Activated T-helper 1 cell treated with anti-CD3 and anti-CD28 coated beads, Interleukin-2, amount 50 U/mL, for 16 hours (primary cell): ENCODE results near the gene PIK3C3.
A peak's percentile ranks its signal among the peaks of the same experiment; 100 is the strongest.
"Not testable (repeated sequence)": the region's sequence is repeated elsewhere in the genome, so short reads cannot be mapped to it uniquely, and the experiment has no call there.

Experiments used
- DNase-seq, 2 donors: peaks; one replicate each; pipeline ENCODE4 v3.0.0-alpha.2; 2020; ENCODE audit warnings: low read depth in 1 of 2, low spot score in 1 of 2

The PIK3C3 gene

DNA sequence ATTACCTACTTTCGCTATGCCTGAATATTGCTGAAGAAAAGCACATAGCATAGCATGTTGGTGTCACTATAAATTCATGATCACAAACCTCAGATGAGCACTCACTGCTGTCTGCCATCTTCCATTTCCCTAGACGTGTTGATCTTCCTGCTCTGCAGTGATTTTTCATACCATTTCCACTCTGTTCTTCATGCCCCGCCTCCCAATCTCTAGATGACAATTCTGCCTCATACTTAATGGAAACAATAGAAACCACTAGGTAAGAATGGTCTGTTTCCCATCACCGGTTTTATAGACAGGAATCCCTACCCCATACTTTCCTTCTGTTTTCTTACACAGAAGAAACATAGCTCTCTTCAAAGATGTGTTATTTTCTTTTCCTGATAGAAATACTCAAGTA, 63.8 kb downstream of the PIK3C3 start:
- no peak for DNase-seq

DNA sequence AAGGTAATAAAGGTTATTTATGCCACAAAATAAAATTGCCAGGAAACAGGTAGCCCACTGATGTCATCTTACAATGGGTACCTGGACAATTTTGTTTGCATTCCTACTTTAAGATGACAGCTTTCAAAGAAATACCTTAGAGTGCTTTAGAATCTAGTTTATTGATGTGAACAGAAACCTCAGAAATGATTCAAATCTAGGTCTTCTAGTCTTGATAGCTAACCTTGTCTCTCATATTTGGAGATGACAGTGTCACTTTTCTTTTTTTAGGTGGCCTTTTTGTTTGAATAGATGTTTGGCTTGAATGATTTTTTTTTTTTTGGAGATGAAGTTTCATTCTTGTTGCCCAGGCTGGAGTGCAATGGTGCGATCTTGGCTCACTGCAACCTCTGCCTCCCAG, 69.1 kb downstream of the PIK3C3 start:
- DNase-seq: no peak

DNA sequence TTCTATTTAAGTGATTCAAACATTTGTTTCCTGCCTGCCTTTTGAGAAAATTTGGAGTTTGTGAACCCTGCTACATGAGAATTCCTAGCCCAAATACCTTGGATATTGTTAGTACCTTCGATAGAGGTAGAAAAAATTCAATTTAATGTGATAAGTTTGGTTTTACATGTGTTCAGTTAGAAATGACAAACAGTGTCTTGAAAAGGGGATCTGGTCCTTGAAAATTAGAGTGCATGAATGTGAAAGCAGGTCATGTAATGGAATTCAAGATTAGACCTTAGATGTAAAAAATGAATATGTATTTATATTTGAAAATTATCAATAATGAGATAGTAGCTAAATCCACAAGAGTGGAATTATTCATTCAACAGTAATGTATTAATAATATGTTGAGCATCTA, 70.5 kb downstream of the PIK3C3 start:
- DNase-seq: no peak

DNA sequence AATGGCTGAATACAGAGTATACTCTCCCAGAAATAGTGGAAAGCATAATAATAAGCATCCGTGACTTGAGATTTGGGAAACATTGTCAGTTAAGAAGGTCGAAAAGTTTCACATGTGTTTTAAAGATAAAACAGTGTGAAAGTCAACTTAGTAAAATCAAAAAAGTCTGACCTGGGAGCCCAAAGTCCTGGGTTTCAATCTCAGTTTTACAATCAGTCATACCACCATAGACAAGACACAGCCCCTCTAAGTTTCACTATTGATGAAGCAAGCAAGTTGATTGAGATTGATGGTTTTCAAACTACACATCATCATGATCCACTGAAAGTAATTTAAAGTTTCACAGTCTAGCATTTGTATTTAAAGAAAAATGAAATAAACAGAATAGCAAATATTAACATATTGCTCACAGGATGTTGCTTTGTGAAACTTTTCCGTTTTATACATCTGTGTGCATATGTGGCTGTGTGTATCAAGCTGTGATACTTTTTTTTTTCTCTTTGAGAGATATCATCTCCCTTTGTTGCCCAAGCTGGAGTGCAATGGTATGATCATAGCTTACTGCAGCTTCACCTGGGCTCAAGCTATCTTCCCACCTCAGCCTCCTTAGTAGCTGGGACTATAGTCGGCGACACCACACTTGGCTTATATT, 71.1 kb downstream of the PIK3C3 start:
- DNase-seq: no peak

DNA sequence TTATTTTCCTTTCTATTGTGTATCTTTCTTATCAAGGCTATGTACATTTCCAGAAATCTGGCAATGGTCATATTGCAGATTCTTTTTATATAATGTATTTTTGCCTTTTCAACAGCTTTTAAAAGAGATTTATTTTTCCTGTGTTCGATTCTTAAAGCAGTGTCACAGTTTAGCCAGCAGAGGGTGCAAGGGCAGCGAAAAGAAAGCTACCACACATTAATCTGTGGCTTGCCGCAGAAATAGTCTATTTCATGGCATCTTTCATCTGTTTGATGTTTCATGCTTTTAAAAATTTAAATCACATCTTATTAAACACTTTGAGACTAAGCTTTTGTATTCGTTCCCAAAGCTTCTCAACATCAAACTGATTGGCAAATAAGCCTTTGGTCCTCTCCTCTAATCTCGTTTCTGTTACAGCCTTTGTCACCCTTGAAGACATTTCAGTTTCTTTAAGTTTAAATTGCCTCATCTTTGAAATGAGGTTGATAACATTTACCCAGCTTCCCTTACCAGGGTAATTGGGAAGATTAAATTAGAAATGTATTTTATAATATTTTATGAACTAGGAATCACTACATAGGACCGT, 73.3 kb downstream of the PIK3C3 start:
- no peak for DNase-seq

DNA sequence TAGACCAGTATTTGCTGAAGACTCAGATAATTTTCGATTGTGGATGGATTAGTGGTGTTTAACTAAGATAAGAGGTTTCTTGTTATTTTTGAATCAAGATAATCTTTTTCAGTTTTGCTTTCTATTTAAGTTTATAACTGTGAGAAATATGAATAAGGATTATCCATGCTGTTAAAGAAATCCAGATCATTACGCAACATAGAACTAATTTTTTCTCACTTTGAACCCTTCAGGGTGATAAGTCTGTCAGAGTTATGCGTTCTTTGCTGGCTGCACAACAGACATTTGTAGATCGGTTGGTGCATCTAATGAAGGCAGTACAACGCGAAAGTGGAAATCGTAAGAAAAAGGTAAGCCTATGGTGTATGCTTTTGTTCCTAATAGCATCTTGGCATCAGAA, 74.1 kb downstream of the PIK3C3 start:
- DNase-seq: no peak

DNA sequence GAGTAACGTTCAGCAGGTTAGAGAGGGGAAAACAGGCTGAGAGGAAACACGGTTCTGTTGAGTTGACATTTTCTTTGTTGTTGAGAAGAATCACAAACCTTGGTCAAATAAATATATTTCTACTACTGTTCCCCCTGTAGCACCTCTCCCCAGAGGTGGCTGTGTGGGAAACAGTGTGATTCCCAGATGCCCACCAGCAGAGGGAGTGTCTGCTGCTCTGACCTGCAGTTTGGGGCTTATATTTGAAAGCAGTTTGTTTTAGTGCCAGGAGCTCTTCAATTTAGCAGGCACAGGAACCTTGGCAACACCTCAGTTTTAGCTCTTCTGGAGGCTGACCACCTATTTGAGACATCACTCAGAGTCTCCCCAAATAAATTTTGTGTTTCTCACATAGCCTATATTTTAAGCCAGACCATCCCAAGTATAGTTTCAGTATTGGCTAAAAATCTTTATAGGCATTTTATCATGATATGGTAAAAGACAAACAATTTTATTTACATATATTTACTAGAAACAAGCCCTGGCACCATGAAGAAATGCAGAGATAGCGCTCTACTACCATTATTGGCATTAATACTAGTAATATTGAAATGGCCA, 75.7 kb downstream of the PIK3C3 start:
- DNase-seq: no peak

DNA sequence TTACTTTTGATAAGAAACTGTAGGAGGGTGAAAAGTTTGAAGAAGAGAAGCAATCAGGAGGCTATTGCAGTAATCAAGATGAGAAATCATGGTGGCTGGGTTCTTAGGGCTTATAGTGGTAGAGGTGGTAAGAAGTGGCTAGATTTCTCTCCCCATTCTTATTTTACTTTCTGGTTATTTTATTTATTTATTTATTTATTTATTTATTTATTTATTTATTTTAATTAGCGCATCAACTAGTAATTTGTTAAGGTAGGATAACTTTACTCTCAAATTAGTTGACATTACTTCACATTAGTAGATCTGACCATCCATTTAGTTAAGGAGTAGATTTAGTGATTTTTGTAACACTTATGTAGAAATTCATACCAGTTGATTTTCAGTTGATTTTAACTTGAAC, 77.4 kb downstream of the PIK3C3 start:
- DNase-seq: no peak

DNA sequence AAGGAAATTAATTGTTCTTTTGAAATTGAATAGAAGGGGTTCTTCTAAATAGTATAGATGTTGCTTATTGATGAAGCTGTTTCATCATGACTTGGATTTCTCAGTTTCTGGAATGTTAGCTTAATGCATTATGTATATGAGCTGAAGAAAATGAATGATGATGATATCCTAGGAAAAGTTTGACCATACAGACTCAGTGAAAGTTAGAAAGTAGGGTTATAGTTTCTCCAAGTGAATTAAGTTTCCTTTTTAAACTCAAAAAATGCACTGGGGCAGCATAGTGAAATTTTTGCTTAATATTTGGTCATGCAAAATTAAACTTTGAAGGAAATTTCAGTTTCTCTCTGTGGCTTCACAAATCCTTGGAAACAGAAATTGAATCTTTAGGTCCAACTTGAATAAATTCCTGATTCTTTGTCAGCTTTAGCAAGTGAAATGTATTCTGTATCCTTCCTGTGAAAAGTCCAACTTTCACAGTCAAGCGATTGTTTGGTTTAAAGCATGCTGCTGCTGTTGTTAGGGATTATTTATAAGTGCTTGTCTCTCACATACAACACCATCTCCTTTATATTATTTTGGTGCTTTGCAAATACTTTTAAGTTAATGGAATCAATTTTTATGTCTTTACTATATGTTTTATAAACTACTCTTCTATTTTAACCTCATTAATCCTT, 78.2 kb downstream of the PIK3C3 start:
- DNase-seq: no peak

DNA sequence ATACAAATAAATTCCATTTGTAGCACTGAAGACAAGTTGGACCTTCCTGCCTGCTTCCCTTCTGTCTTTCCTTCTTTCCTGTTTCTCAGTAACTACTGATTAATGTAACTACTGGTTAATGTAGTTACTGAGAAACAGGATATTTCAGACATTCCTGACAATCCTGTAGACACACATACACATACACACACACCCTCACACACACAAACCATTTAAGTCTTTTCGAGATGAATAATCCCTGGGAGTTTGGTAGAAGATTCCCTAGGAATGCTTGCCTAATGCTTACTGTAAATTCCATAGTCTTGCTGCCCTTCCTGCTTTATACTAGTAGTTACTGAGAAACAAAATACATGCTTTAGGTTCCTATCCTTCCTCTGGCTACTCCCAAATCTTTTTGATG, 83.9 kb downstream of the PIK3C3 start:
- DNase-seq: no peak

DNA sequence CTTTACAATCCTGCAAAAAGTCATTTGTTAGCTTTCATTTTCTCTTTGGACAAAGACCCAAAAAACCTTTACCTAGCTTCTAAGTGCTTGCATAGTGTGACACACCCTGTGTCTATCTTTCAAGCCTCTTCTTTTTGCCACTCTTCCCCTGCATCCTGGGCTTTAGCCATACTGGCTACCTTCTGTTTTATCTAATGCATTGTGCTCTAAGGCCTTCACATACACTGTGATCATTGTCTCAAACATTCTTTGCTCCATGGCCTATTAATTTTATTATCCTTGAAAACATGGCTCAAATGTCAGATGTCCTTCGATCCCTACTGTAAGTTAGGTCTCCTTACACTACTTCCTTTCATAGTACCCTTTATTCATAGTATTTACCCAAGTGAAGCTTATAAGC, 84.4 kb downstream of the PIK3C3 start:
- DNase-seq: no peak

DNA sequence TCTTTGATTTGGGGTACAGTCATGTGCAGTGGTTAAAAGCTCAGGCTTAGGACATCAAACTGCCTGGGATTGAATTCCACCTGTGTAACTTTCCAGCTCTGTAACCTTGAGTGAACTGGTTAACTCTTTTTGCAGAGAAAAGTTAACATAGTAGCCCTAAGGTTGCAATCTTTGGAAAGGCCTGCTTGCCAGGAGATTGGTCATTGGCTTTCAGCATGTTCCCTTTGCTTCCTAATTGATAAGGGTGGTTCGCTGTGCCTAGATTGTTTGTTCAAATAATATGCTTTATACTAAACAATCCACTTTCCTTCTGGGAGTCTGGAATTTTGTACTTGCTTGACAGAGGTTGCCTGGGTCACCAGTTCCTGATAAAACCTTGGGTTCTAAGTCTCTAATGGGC, 86.8 kb downstream of the PIK3C3 start:
- no peak for DNase-seq

DNA sequence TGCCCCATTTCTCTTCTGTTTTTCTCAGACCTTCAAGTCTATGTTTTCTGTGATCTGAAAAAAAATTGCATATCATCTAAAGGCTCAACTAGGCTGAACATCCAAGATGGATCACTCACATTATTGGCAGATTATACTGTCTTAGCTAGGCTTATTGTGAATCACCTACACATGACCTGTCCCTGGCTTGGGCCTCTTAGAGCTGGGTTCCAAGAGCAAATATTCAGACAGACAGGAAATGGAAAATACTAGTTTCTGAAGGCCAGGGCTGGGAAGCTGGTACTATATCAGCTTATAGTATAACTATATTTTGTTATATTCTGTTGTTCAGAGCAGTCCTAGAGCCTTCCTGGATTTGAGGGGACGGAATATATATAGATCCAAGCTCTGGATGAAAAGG, 90.3 kb downstream of the PIK3C3 start:
- DNase-seq: no peak

DNA sequence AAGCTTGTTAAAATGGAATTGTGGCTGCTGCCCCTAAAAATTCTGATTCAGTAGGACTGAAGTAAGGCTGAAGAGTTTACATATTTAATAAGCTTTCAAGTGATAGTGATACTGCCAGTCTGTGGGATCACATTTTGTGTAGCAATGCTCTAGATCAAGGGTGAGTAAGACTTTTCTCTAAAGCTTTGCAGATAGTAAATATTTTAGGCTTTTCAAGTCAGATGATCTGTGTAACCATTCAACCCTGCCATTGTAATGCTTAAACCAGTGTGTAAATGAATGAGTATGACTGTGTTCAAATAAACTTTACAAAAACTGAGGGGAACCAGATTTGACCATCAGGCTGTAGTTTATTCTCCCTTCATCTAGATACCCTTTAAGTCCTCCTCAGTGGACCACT, 92.7 kb downstream of the PIK3C3 start:
- DNase-seq: no peak

DNA sequence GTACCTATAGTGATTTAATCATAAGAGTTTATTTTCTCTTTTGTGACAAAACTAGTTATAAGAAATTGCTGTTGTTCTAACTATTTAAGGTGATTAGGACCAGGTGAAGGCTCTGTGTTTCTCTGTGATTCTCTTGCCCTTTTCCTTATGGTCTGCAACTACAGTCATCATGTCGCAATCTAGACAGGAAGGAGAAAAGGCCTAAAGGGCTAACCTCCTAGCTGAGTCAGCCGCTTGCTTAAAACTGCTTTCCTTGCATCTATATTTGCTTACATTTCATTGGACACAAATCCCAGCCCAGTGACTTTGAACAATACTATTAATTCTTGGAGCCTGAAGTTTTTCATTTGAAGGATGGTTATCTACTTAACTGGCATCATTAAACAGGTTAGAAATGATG, 93.1 kb downstream of the PIK3C3 start:
- DNase-seq: no peak

DNA sequence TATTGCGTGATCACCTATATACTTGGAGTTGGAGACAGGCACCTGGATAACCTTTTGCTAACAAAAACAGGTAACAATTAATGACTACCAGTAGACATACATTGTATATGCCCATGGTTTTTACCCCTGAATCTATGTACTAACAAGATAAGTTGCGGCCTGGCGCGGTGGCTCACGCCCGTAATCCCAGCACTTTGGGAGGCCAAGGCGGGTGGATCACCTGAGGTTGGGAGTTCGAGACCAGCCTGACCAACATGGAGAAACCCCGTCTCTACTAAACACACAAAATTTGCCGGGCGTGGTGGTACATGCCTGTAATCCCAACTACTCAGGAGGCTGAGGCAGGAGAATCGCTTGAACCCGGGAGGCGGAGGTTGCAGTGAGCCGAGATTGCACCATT, 94.5 kb downstream of the PIK3C3 start:
- DNase-seq: not testable (repeated sequence)

DNA sequence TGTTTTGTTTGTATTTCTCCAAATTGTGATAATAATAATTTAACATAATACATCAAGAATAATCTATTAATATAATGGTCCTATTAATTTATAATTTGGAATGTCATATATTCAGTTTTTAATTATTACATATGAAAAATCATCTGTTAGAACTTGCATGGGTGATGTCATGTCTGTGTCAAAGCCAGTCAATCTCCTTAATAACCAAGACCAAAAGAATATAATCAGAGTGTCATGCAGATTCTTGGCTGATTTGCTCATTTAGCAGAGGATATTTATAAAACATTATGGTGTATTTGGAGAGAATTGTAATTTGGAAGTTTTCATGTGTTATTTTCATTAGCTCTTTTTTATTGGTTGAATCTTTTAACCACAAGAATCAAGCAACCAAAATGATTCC, 96.4 kb downstream of the PIK3C3 start:
- no peak for DNase-seq

DNA sequence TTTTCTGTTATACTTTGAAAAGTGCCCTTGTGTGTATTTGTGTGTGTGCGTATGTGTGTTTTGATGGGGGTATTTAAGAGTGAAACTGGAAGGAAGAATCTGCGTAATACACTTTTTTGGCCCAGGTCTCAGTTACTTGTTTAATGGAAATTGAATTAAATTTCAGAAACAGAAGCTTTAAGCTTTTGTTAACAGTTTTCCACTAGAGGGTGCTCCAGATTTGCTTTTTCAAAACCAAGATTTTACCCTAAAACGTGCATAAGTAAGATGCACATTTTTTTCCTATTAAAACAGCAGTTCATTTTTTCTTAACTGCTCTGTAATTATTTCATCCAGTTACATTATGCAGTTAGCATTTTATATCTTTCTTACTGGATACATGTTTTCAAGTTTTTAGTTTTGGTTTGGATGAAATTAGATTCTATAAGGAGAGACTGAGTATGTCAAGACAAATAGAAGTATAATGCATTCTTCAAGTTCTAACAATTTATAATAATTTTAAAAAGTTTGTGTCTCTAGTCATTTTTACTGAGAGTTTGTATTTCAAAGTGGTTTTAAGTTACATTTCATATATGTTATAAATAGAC, 97.2 kb downstream of the PIK3C3 start:
- no peak for DNase-seq

DNA sequence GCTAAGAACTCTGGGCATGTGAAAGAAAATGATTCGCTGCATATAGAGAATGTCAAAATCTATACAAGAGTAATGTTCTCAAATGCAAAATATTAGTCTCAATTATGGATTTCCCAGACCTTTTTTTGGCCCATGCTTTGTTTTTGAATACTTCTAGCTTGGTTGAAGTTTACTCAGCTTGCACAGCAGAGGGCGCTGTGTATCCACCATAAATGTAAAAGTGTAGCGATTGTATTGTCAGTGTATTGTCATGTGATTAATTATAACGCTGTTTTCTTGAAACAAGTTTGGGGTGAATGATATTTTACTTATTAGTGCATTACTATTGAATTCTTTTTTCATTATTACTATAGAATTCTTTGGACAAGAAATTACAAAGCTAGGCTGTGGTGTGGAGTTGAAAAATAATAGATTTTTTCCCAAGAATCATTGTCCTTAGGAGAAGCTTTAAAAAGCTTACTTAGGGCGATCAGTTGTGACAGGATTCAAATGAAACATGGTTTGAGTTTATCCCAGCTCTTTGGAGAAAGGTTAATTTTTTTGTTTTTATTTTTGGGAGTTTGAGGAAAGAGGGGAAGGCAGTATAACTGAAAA, 98.3 kb downstream of the PIK3C3 start:
- peak; percentile 26 to 31 for DNase-seq

DNA sequence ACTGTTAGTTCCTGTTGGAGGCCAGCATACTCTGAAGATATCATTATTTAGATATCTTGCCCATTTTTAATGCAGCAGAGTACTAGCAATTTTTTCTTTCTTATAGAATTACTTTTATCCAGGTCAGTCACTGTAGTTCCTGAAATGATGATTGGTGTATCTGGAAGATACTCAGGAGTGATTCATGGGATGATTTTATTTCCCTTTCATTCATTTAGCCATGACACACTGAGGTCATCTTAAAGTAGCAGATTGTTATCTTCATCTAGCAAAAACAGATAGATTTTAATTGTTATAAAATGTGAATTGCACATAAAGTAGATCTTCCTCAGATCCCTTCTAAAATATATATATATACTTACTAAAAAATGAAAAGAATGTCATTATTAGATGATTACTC, 109.1 kb downstream of the PIK3C3 start:
- no peak for DNase-seq

DNA sequence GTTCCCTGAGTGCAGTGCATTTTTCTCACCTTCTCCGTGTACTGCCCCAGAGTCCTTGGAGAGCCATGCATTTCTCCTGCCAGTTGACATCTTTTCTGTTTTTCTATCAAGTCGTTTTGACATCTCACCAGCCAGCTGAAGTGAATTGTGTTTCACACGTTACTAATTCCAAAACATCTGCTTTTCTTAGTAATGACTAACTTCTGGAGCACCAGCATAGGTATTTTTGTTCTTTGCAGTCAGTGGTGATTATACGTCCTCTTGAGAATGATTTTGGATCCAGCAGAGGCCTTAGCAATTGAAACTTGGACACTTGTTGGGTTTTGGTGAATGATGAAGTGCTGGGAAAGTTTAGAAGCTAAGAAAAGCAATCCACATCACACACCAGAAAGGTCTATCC, 112.5 kb downstream of the PIK3C3 start:
- DNase-seq: no peak

DNA sequence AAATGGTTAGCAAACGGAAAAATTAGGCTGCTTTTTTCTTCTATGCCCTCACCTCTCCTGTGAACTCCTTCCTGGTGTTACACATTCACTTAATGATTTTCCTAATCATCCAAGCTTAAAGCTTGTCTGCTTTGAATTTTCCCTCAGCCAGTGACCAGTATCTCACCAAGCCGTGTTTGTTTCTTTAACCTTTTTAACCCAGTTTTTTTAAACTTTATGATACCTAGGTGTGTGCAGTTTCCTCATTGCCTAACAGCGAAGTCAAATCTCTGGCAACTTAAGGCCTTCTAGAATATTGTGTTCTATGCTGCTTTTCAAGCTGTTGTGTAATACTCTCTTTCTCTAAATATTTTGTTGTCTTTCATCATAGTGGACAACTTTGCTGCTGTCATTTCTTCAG, 113.0 kb downstream of the PIK3C3 start:
- no peak for DNase-seq
